H9 (cell line): ENCODE results near the gene SORCS2. TPM values are rescaled to one million over a fixed set of nuclear protein-coding genes. Genes with fewer than 3 reads are reported as not detected.

Experiments used
- DNase-seq: peaks from one replicate; pipeline ENCODE4 v3.0.0-alpha.2; 2017
- H2AFZ ChIP-seq: one replicate; pipeline ENCODE4 v1.6.1; 2013; ENCODE audit warnings: mild to moderate bottlenecking, low read length, control low read depth, moderate library complexity
- H2AK5ac ChIP-seq: 2 replicates; pipeline ENCODE4 v1.6.1; 2013; ENCODE audit warnings: low read length, control low read depth, mixed read lengths; ENCODE audit not compliant: insufficient read length
- H2BK120ac ChIP-seq: one replicate; pipeline ENCODE4 v1.6.1; 2013; ENCODE audit warnings: low read depth, mild to moderate bottlenecking, low read length, control low read depth, inconsistent platforms; ENCODE audit not compliant: poor library complexity, severe bottlenecking
- H2BK12ac ChIP-seq: 2 replicates; pipeline ENCODE4 v1.6.1; 2013; ENCODE audit warnings: low read length, control low read depth, mixed read lengths, low read depth; ENCODE audit not compliant: insufficient read length
- H2BK15ac ChIP-seq: 2 replicates; pipeline ENCODE4 v1.6.1; 2013; ENCODE audit warnings: low read depth, low read length, control low read depth
- H2BK20ac ChIP-seq: one replicate; pipeline ENCODE4 v1.6.1; 2013; ENCODE audit warnings: low read depth, mild to moderate bottlenecking, low read length, control low read depth, inconsistent platforms; ENCODE audit not compliant: poor library complexity, severe bottlenecking
- H2BK5ac ChIP-seq: 2 replicates; pipeline ENCODE4 v1.6.1; 2013; ENCODE audit warnings: low read length, control low read depth, mixed read lengths; ENCODE audit not compliant: insufficient read length
- H3K14ac ChIP-seq: 2 replicates; pipeline ENCODE4 v1.6.1; 2013; ENCODE audit warnings: low read length, control low read depth; ENCODE audit not compliant: insufficient read depth
- H3K18ac ChIP-seq: 2 replicates; pipeline ENCODE4 v1.6.1; 2013; ENCODE audit warnings: low read depth, mild to moderate bottlenecking, mixed read lengths, low read length, control low read depth; ENCODE audit not compliant: insufficient read length
- H3K23ac ChIP-seq: 2 replicates; pipeline ENCODE4 v1.6.1; 2013; ENCODE audit warnings: low read length, control low read depth, mixed read lengths, low read depth; ENCODE audit not compliant: insufficient read length
- H3K23me2 ChIP-seq: 2 replicates; pipeline ENCODE4 v1.6.1; 2013; ENCODE audit warnings: low read depth, mild to moderate bottlenecking, mixed read lengths, low read length, control low read depth; ENCODE audit not compliant: insufficient read length, poor library complexity, severe bottlenecking
- H3K27ac ChIP-seq: 2 replicates; pipeline ENCODE4 v1.5.1; 2013; ENCODE audit warnings: low read length, control low read depth, mixed read lengths, low read depth; ENCODE audit not compliant: insufficient read length
- H3K27me3 ChIP-seq: 2 replicates; pipeline ENCODE4 v1.6.1; 2013; ENCODE audit warnings: low read length, control low read depth, inconsistent platforms; ENCODE audit not compliant: insufficient read depth
- H3K4ac ChIP-seq: 2 replicates; pipeline ENCODE4 v1.6.1; 2013; ENCODE audit warnings: low read depth, mild to moderate bottlenecking, control low read depth, inconsistent platforms, low read length, moderate library complexity
- H3K4me1 ChIP-seq: 2 replicates; pipeline ENCODE4 v1.6.1; 2013; ENCODE audit warnings: low read length, control low read depth, inconsistent platforms; ENCODE audit not compliant: insufficient read depth
- H3K4me2 ChIP-seq: 2 replicates; pipeline ENCODE4 v1.6.1; 2013; ENCODE audit warnings: low read length, control low read depth, mixed read lengths; ENCODE audit not compliant: insufficient read length, insufficient read depth
- H3K56ac ChIP-seq: 2 replicates; pipeline ENCODE4 v1.6.1; 2013; ENCODE audit warnings: low read depth, mild to moderate bottlenecking, mixed read lengths, low read length, control low read depth; ENCODE audit not compliant: insufficient read length
- H3K79me1 ChIP-seq: 2 replicates; pipeline ENCODE4 v1.6.1; 2013; ENCODE audit warnings: low read depth, mild to moderate bottlenecking, moderate library complexity, low read length, control low read depth, inconsistent platforms; ENCODE audit not compliant: insufficient read depth, poor library complexity, severe bottlenecking
- H3K79me2 ChIP-seq: 2 replicates; pipeline ENCODE4 v1.6.1; 2013; ENCODE audit warnings: low read length, control low read depth, inconsistent platforms; ENCODE audit not compliant: insufficient read depth
- H3K9ac ChIP-seq: 2 replicates; pipeline ENCODE4 v1.6.1; 2013; ENCODE audit warnings: low read length, control low read depth, mixed read lengths; ENCODE audit not compliant: insufficient read length; ENCODE audit errors: extremely low read depth
- H3K9me3 ChIP-seq: one replicate; pipeline ENCODE4 v1.6.1; 2013; ENCODE audit warnings: low read depth, low read length, inconsistent platforms; ENCODE audit not compliant: control insufficient read depth
- H3T11ph ChIP-seq: one replicate; pipeline ENCODE4 v1.6.1; 2013; ENCODE audit warnings: mild to moderate bottlenecking, low read length, control low read depth, inconsistent platforms
- H4K20me1 ChIP-seq: one replicate; pipeline ENCODE4 v1.6.1; 2013; ENCODE audit not compliant: control insufficient read depth, insufficient read length, insufficient read depth
- H4K5ac ChIP-seq: 2 replicates; pipeline ENCODE4 v1.6.1; 2013; ENCODE audit warnings: low read depth, mild to moderate bottlenecking, mixed read lengths, low read length, control low read depth; ENCODE audit not compliant: insufficient read length
- H4K8ac ChIP-seq: replicated peaks from 2 replicates; pipeline ENCODE4 v1.6.1; 2013; ENCODE audit warnings: low read length, control low read depth, mixed read lengths, low read depth; ENCODE audit not compliant: insufficient read length
- H4K91ac ChIP-seq: 2 replicates; pipeline ENCODE4 v1.6.1; 2013; ENCODE audit warnings: low read depth, mild to moderate bottlenecking, moderate library complexity, mixed read lengths, low read length, control low read depth; ENCODE audit not compliant: insufficient read length
- H3K27ac Mint-ChIP-seq, 3 experiments: 2 replicates in 2 of 3; 3 replicates in 1 of 3; pipeline ENCODE4 v1.8.0; 2020 to 2021; ENCODE audit warnings: mixed read lengths in 3 of 3, mild to moderate bottlenecking in 1 of 3, moderate library complexity in 1 of 3
- H3K27me3 Mint-ChIP-seq: 2 replicates; pipeline ENCODE4 v1.8.0; 2021; ENCODE audit warnings: low read depth, mild to moderate bottlenecking, moderate library complexity, mixed read lengths
- H3K36me3 Mint-ChIP-seq, 3 experiments: 2 replicates in 2 of 3; 3 replicates in 1 of 3; pipeline ENCODE4 v1.8.0; 2020 to 2021; ENCODE audit warnings: low read depth in 3 of 3, mixed read lengths in 3 of 3; ENCODE audit not compliant: insufficient read depth in 1 of 3
- H3K4me1 Mint-ChIP-seq, 2 experiments: 2 replicates each; pipeline ENCODE4 v1.8.0; 2020; ENCODE audit warnings: mixed read lengths in 2 of 2
- H3K4me3 Mint-ChIP-seq, 2 experiments: 2 replicates in 1 of 2; 3 replicates in 1 of 2; pipeline ENCODE4 v1.8.0; 2020 to 2021; ENCODE audit warnings: mild to moderate bottlenecking in 2 of 2, mixed read lengths in 2 of 2, moderate library complexity in 1 of 2
- H3K9me3 Mint-ChIP-seq, 2 experiments: 2 replicates in 1 of 2; 3 replicates in 1 of 2; pipeline ENCODE4 v1.8.0; 2020; ENCODE audit warnings: mild to moderate bottlenecking in 2 of 2, mixed read lengths in 2 of 2, moderate library complexity in 1 of 2
- WGBS: extraction: QIAGEN DNeasy Blood & Tissue Kit; methylation state at CpG from one replicate; pipeline ENCODE4 v1.1.7; 2013; ENCODE audit warnings: missing lambda C conversion rate, low lambda C conversion rate, mixed read lengths; ENCODE audit not compliant: insufficient read length; ENCODE audit errors: extremely low coverage; 5-methylcytosine and 5-hydroxymethylcytosine counted together
- total RNA-seq: library from RNA; stranded (reverse); gene quantifications from 2 replicates; pipeline ENCODE4 v1.2.1, GENCODE V29; 2021
- TF ChIP-seq, protein P1 (sequence below): fragments of 200-600 bp; sonication (generic); conservative IDR thresholded peaks from 3 replicates; pipeline ENCODE4 v1.8.0; 2021; ENCODE audit warnings: antibody characterized with exemption, mild to moderate bottlenecking

The SORCS2 gene
- total RNA-seq, 1 experiment from 2014 or later, result 0.57 TPM

DNA sequence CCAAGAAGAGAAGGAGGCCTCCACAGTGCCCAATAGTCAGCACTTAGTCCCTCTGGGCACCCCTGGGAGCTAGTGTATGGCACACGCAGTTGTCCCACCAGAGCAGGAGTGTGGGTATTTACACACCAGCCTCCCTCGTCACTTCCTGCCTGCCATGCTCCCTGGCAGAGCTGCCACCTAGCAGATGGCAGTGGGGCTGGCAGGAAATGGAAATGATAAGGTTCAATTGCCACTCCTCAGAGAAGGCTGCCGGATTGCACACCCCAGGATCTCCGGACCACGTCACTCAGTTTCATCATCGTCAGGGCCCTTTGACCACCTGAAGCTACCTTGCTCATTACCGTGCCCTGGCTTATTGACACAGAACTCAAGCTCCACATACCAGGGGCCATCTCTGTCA lies 415.7 kb downstream of the SORCS2 start:
- no peaks in the 10 kb centered on the region for H3K27me3 ChIP-seq
- no peak overlapping the region for H3K4me2 ChIP-seq
- Mint-ChIP-seq H3K27ac (peak overlapping the region in 1 of 3 experiments; percentile 27; a peak in 1 of 7 replicates), H3K4me3 (no peak overlapping the region), H3K4me1 (peaks cover 3 to 7% of the 10 kb centered on the region in 2 experiments), H3K27me3 (peaks cover 24% of the 10 kb centered on the region), H3K36me3 (peaks cover 6 to 7% (median 7%) of the 10 kb centered on the region in 3 experiments; a peak in 5 of 7 replicates), H3K9me3 (peaks cover 18 to 19% of the 10 kb centered on the region in 2 experiments)
- no peaks in the 10 kb centered on the region for H3K79me2 ChIP-seq
- H2AK5ac ChIP-seq, result no peak overlapping the region
- no CpG with 5 or more reads among the region's 7 CpGs for WGBS
- no peak overlapping the region for H4K8ac ChIP-seq
- no peak overlapping the region for H2BK12ac ChIP-seq
- no peak overlapping the region for H3K4ac ChIP-seq
- no peak for DNase-seq
- H3K9ac ChIP-seq, result no peak overlapping the region
- no peak overlapping the region for H3K18ac ChIP-seq
- H4K5ac ChIP-seq, result no peak overlapping the region
- H3K4me1 ChIP-seq, result no peaks in the 10 kb centered on the region; the same call in 1 of the 2 replicates
- H3K14ac ChIP-seq, result no peak overlapping the region; the same call in 1 of the 2 replicates
- H3K56ac ChIP-seq, result no peak overlapping the region
- H2BK5ac ChIP-seq, result no peak overlapping the region
- no peak overlapping the region for H2BK120ac ChIP-seq
- H4K20me1 ChIP-seq, result no peaks in the 10 kb centered on the region
- no peak overlapping the region for H2BK20ac ChIP-seq
- H3K9me3 ChIP-seq, result no peaks in the 10 kb centered on the region
- no peak overlapping the region for H4K91ac ChIP-seq
- H2AFZ ChIP-seq, result no peak overlapping the region
- H2BK15ac ChIP-seq, result no peak overlapping the region
- H3K27ac ChIP-seq, result no peak overlapping the region
- TF ChIP-seq, protein P1, sequence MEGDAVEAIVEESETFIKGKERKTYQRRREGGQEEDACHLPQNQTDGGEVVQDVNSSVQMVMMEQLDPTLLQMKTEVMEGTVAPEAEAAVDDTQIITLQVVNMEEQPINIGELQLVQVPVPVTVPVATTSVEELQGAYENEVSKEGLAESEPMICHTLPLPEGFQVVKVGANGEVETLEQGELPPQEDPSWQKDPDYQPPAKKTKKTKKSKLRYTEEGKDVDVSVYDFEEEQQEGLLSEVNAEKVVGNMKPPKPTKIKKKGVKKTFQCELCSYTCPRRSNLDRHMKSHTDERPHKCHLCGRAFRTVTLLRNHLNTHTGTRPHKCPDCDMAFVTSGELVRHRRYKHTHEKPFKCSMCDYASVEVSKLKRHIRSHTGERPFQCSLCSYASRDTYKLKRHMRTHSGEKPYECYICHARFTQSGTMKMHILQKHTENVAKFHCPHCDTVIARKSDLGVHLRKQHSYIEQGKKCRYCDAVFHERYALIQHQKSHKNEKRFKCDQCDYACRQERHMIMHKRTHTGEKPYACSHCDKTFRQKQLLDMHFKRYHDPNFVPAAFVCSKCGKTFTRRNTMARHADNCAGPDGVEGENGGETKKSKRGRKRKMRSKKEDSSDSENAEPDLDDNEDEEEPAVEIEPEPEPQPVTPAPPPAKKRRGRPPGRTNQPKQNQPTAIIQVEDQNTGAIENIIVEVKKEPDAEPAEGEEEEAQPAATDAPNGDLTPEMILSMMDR, result no peak
- no peaks in the 10 kb centered on the region for H3K79me1 ChIP-seq
- H3T11ph ChIP-seq, result no peak overlapping the region
- no peaks in the 10 kb centered on the region for H3K23me2 ChIP-seq
- no peak overlapping the region for H3K23ac ChIP-seq
